ENCODE data around the gene MCM5.

Gene MCM5

DNA sequence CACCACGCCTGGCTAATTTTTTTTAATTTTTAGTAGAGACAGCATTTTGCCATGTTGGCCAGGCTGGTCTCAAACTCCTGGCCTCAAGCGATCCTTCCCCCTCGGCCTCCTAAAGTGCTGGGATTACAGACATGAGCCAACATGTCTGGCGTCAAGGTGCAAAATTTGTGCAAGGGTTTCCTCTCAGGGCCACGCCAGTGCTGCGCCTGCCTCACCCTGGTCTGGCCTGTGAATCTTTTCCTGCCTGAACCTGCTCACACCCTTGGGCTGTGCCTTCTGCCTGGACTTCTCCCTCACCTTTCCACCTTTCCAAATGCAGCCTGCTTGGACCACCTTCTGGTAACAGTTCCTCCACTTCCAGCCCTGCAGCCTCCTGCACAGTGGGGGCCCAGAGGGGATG lies 43.4 kb downstream of the MCM5 start:
- H3K36me3 ChIP-seq, result peaks cover 3% of the 10 kb centered on the region
- no peak overlapping the region for H3K4me3 ChIP-seq (ENCODE audit: low read depth, low read length)
- no peak for TF ChIP-seq CTCF (IDR thresholded peaks at IDR 0.05; ENCODE audit: low read depth, low read length)
- no peaks in the 10 kb centered on the region for H3K9me3 ChIP-seq (ENCODE audit: severe bottlenecking)
- no peak overlapping the region for H3K27ac ChIP-seq
- DNase-seq, result no peak
- H3K27me3 ChIP-seq (ENCODE audit: insufficient read depth, low read depth, severe bottlenecking), result no peaks in the 10 kb centered on the region

DNA sequence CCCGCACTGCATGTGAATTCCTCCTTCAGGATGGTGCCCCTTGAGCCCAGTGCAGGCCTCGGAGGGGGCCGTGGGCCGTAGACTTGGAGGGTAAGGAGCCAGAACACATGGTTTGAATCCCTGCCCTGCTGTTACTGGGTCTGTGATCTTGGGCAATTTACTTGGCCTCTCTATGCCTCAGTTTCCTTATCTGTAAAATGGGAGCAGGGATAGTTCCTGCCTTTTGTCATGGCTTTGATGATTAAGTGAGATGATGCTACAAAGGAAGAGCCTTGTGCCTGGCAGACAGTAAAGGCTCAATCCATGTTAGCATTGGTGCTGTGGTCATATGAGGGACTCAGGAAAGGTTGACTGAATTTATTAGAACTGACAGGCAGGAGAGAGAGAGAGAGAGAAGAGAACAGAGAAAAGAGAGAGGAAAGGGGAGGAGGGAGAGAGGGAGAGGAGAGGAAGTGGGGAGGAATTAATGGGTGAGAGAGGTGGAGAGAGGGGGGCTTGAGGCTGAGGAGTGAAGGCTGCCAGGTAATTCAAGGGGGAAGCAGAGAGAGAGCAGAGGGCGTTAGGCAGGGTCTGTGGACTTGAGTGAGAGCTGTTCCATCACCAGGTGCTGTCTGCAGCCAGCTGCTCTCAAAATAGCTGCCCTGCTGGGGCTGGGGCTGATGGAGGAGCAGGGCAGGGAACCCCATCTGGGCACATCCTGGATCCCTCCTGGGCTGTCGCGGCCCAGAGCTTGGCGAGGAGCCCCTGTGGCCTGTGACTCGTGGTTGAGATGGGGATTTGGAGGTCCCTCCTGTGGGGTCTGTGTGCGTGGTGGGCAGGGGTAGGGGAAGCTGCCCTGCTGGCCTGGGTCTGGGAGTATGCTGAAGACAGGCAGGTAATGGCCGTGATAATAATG lies 44.1 kb downstream of the MCM5 start:
- Histone ChIP-seq H3K27me3 (ENCODE audit: insufficient read depth, low read depth, severe bottlenecking) (no peaks in the 10 kb centered on the region), H3K9me3 (ENCODE audit: severe bottlenecking) (no peaks in the 10 kb centered on the region), H3K36me3 (peaks cover 7% of the 10 kb centered on the region), H3K4me3 (ENCODE audit: low read depth, low read length) (no peak overlapping the region), H3K27ac (no peak overlapping the region)
- DNase-seq, result no peak
- TF ChIP-seq CTCF (IDR thresholded peaks at IDR 0.05; ENCODE audit: low read depth, low read length), result no peak

- DNase-seq, result no peak
- Histone ChIP-seq H3K36me3 (peaks cover 7% of the 10 kb centered on the region), H3K9me3 (ENCODE audit: severe bottlenecking) (no peaks in the 10 kb centered on the region), H3K27ac (no peak overlapping the region), H3K27me3 (ENCODE audit: insufficient read depth, low read depth, severe bottlenecking) (no peaks in the 10 kb centered on the region), H3K4me3 (ENCODE audit: low read depth, low read length) (no peak overlapping the region)
- TF ChIP-seq CTCF (IDR thresholded peaks at IDR 0.05; ENCODE audit: low read depth, low read length), result no peak
Observed at GRCh38 chr22:35444685-35445399, 44.9 kb downstream of the MCM5 start.

DNA sequence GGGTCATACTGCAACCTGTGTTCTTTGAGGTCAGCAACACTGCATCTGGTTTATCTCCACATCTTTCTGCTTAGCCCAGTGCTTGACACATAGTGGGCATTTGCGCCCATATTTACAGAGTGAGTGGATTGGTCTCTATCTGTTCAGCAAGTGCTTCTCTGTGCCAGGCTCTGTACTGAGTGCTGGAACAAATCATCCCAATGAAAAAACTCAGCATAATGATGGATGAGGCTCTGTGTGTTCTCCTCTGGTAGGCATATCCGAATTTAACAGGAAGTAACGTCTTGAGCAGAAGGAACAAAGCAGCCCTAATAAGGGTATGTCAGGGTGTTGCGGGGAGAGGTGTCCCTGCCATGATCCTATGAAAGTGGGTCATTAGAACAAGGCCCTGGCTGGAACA lies 46.0 kb downstream of the MCM5 start:
- H3K27ac ChIP-seq, result no peak overlapping the region
- no peak overlapping the region for H3K4me3 ChIP-seq (ENCODE audit: low read depth, low read length)
- TF ChIP-seq CTCF (IDR thresholded peaks at IDR 0.05; ENCODE audit: low read depth, low read length), result no peak
- no peaks in the 10 kb centered on the region for H3K27me3 ChIP-seq (ENCODE audit: insufficient read depth, low read depth, severe bottlenecking)
- no peak for DNase-seq
- H3K9me3 ChIP-seq (ENCODE audit: severe bottlenecking), result no peaks in the 10 kb centered on the region
- peaks cover 7% of the 10 kb centered on the region for H3K36me3 ChIP-seq

GRCh38 chr22:35446365-35446764 lies 46.4 kb downstream of the MCM5 start:
- no peak for DNase-seq
- Histone ChIP-seq H3K36me3 (peaks cover 7% of the 10 kb centered on the region), H3K27ac (no peak overlapping the region), H3K9me3 (ENCODE audit: severe bottlenecking) (no peaks in the 10 kb centered on the region), H3K27me3 (ENCODE audit: insufficient read depth, low read depth, severe bottlenecking) (no peaks in the 10 kb centered on the region), H3K4me3 (ENCODE audit: low read depth, low read length) (no peak overlapping the region)
- no peak for TF ChIP-seq CTCF (IDR thresholded peaks at IDR 0.05; ENCODE audit: low read depth, low read length)

All from WERI-Rb-1 (cell line).